IMR-90 (cell line): ENCODE measurements around the gene CFAP52. TPM values are rescaled to one million over a fixed set of nuclear protein-coding genes. Genes with fewer than 3 reads are reported as not detected.

ENCODE experiments used
- ATAC-seq: fragments of 200-7000 bp; cut with Tn5 transposase; 2 replicates; pipeline ENCODE4 v1.9.1; 2020; ENCODE audit warnings: low read depth, mild to moderate bottlenecking, moderate library complexity
- BruUV-seq: library from RNA; stranded (reverse); fragments of 400-500 nt; replicated peaks from 2 replicates; lab custom pipeline; 2021; lab: Mats Ljungman, UMichigan
- CTCF ChIA-PET: fragments of 300-600 bp; formaldehyde crosslinking; extraction: SDS; loops from one replicate; lab custom pipeline; 2021; ENCODE audit warnings: antibody characterized with exemption; lab: Yijun Ruan, JAX
- POLR2A ChIA-PET: fragments of 300-600 bp; sonication (Branson Sonifier 250); formaldehyde crosslinking; loops from one replicate; lab custom pipeline; 2022; ENCODE audit warnings: antibody characterized with exemption; ENCODE audit not compliant: unreplicated experiment; lab: Charles Lee
- DNase-seq: peaks from one replicate; pipeline ENCODE4 v3.0.0; 2013
- H2AFZ ChIP-seq: replicated peaks from 2 replicates; pipeline ENCODE3; 2013; ENCODE audit warnings: low read length, mild to moderate bottlenecking; ENCODE audit not compliant: poor library complexity
- H2AK5ac ChIP-seq: 2 replicates; pipeline ENCODE4 v1.6.1; 2013; ENCODE audit warnings: low read depth, low read length, inconsistent platforms
- H2AK9ac ChIP-seq: replicated peaks from 2 replicates; pipeline ENCODE3; 2013; ENCODE audit warnings: mild to moderate bottlenecking, low read depth, low read length, moderate library complexity; ENCODE audit not compliant: poor library complexity
- H2BK120ac ChIP-seq: 2 replicates; pipeline ENCODE4 v1.6.1; 2013; ENCODE audit warnings: low read depth, low read length, inconsistent platforms
- H2BK15ac ChIP-seq: 3 replicates; pipeline ENCODE4 v1.6.1; 2013; ENCODE audit warnings: low read depth, low read length, inconsistent platforms
- H2BK20ac ChIP-seq: 2 replicates; pipeline ENCODE4 v1.6.1; 2013; ENCODE audit warnings: low read depth, mild to moderate bottlenecking, inconsistent platforms, low read length, moderate library complexity
- H2BK5ac ChIP-seq: 2 replicates; pipeline ENCODE4 v1.6.1; 2013; ENCODE audit warnings: mild to moderate bottlenecking, low read depth, low read length, inconsistent platforms; ENCODE audit not compliant: poor library complexity, severe bottlenecking
- H3K14ac ChIP-seq: replicated peaks from 2 replicates; pipeline ENCODE4 v1.6.1; 2013; ENCODE audit warnings: low read depth, low read length, inconsistent platforms
- H3K18ac ChIP-seq: 2 replicates; pipeline ENCODE4 v1.6.1; 2013; ENCODE audit warnings: low read depth, low read length, control low read depth
- H3K23ac ChIP-seq: 2 replicates; pipeline ENCODE4 v1.6.1; 2013; ENCODE audit warnings: low read depth, low read length, inconsistent platforms
- H3K27ac ChIP-seq: 2 replicates; pipeline ENCODE4 v1.5.1; 2013; ENCODE audit warnings: mild to moderate bottlenecking, control low read depth, low read length; ENCODE audit not compliant: insufficient read depth
- H3K27me3 ChIP-seq: 2 replicates; pipeline ENCODE4 v1.6.1; 2013; ENCODE audit warnings: low read length; ENCODE audit not compliant: control insufficient read depth, insufficient read depth
- H3K36me3 ChIP-seq: 2 replicates; pipeline ENCODE4 v1.6.1; 2013; ENCODE audit warnings: low read length, mixed read lengths; ENCODE audit not compliant: control insufficient read depth, insufficient read depth
- H3K4ac ChIP-seq: 2 replicates; pipeline ENCODE4 v1.6.1; 2013; ENCODE audit warnings: low read depth, low read length, inconsistent platforms
- H3K4me1 ChIP-seq: 2 replicates; pipeline ENCODE4 v1.6.1; 2013; ENCODE audit warnings: low read length, mixed read lengths; ENCODE audit not compliant: control insufficient read depth, insufficient read depth
- H3K4me2 ChIP-seq: 2 replicates; pipeline ENCODE4 v1.6.1; 2013; ENCODE audit warnings: low read depth, mild to moderate bottlenecking, control low read depth, low read length, moderate library complexity
- H3K4me3 ChIP-seq: 2 replicates; pipeline ENCODE4 v1.5.1; 2013; ENCODE audit warnings: low read depth, mild to moderate bottlenecking, control low read depth, low read length, moderate library complexity; ENCODE audit not compliant: insufficient read depth
- H3K56ac ChIP-seq: 2 replicates; pipeline ENCODE4 v1.6.1; 2013; ENCODE audit warnings: low read length, inconsistent platforms; ENCODE audit not compliant: insufficient read depth; ENCODE audit errors: extremely low read depth
- H3K79me1 ChIP-seq, 2 experiments: 2 replicates each; pipeline ENCODE4 v1.6.1; 2013; ENCODE audit warnings: low read length in 2 of 2, inconsistent platforms in 1 of 2, low read depth in 1 of 2
- H3K9ac ChIP-seq: 2 replicates; pipeline ENCODE4 v1.6.1; 2013; ENCODE audit warnings: low read depth, low read length, control low read depth
- H3K9me1 ChIP-seq: 2 replicates; pipeline ENCODE4 v1.6.1; 2013; ENCODE audit warnings: low read length, inconsistent platforms; ENCODE audit not compliant: insufficient read depth
- H3K9me3 ChIP-seq: 2 replicates; pipeline ENCODE4 v1.6.1; 2013; ENCODE audit warnings: low read length; ENCODE audit not compliant: control insufficient read depth, insufficient read depth
- H4K20me1 ChIP-seq: 2 replicates; pipeline ENCODE4 v1.6.1; 2013; ENCODE audit warnings: low read length, inconsistent platforms; ENCODE audit not compliant: insufficient read depth
- H4K5ac ChIP-seq: 2 replicates; pipeline ENCODE4 v1.6.1; 2013; ENCODE audit warnings: mild to moderate bottlenecking, low read depth, low read length, control low read depth
- H4K8ac ChIP-seq, 2 experiments: 2 replicates each; pipeline ENCODE4 v1.6.1; 2013; ENCODE audit warnings: low read depth in 2 of 2, low read length in 2 of 2, control low read depth in 1 of 2, inconsistent platforms in 1 of 2
- H4K91ac ChIP-seq: 2 replicates; pipeline ENCODE4 v1.6.1; 2013; ENCODE audit warnings: low read depth, low read length, inconsistent platforms; ENCODE audit not compliant: insufficient read depth
- BHLHE40 ChIP-seq: fragments of 150-350 bp; IDR thresholded peaks from 2 replicates; pipeline ENCODE4 v1.6.1; 2016; ENCODE audit warnings: mild to moderate bottlenecking, low read depth, low read length
- CEBPB ChIP-seq: IDR thresholded peaks from 2 replicates; pipeline ENCODE4 v1.6.1; 2012; ENCODE audit warnings: low read depth, low read length, improper control_type of control experiment
- CHD1 ChIP-seq: IDR thresholded peaks from 2 replicates; pipeline ENCODE4 v1.6.1; 2012; ENCODE audit warnings: low read depth, low read length, improper control_type of control experiment
- CTCF ChIP-seq: conservative IDR thresholded peaks from 2 replicates; pipeline ENCODE4 v1.5.1; 2012; ENCODE audit warnings: mild to moderate bottlenecking, low read depth, low read length, improper control_type of control experiment
- ELK1 ChIP-seq: fragments of 150-350 bp; IDR thresholded peaks from 2 replicates; pipeline ENCODE4 v1.6.1; 2016; ENCODE audit warnings: low read depth, mild to moderate bottlenecking, low read length, moderate library complexity, borderline replicate concordance
- FOS ChIP-seq: fragments of 150-350 bp; IDR thresholded peaks from 2 replicates; pipeline ENCODE4 v1.6.1; 2016; ENCODE audit warnings: low read depth, low read length
- MAFK ChIP-seq: IDR thresholded peaks from 2 replicates; pipeline ENCODE4 v1.6.1; 2012; ENCODE audit warnings: low read depth, low read length, improper control_type of control experiment
- MAZ ChIP-seq: IDR thresholded peaks from 2 replicates; pipeline ENCODE4 v1.6.1; 2012; ENCODE audit warnings: low read depth, mild to moderate bottlenecking, low read length, improper control_type of control experiment, moderate library complexity, borderline replicate concordance
- MXI1 ChIP-seq: IDR thresholded peaks from 2 replicates; pipeline ENCODE4 v1.6.1; 2012; ENCODE audit warnings: low read depth, mild to moderate bottlenecking, low read length, moderate library complexity, borderline replicate concordance
- NFE2L2 ChIP-seq: fragments of 150-350 bp; IDR thresholded peaks from 2 replicates; pipeline ENCODE4 v1.6.1; 2016; ENCODE audit warnings: low read depth, mild to moderate bottlenecking, low read length
- POLR2A ChIP-seq: IDR thresholded peaks from 2 replicates; pipeline ENCODE4 v1.6.1; 2012; ENCODE audit warnings: mild to moderate bottlenecking, low read depth, low read length
- RAD21 ChIP-seq: IDR thresholded peaks from 2 replicates; pipeline ENCODE4 v1.6.1; 2012; ENCODE audit warnings: low read length, improper control_type of control experiment
- RCOR1 ChIP-seq: IDR thresholded peaks from 2 replicates; pipeline ENCODE4 v1.6.1; 2012; ENCODE audit warnings: mild to moderate bottlenecking, low read length, improper control_type of control experiment; ENCODE audit not compliant: insufficient replicate concordance
- RFX5 ChIP-seq: IDR thresholded peaks from 2 replicates; pipeline ENCODE4 v1.8.0; 2012; ENCODE audit warnings: low read depth, mild to moderate bottlenecking, low read length, moderate library complexity
- SMC3 ChIP-seq: fragments of 150-350 bp; IDR thresholded peaks from 2 replicates; pipeline ENCODE4 v1.6.1; 2016; ENCODE audit warnings: low read depth, mild to moderate bottlenecking, antibody characterized with exemption, low read length, moderate library complexity
- USF2 ChIP-seq: fragments of 150-350 bp; IDR thresholded peaks from 2 replicates; pipeline ENCODE4 v1.6.1; 2017; ENCODE audit warnings: mild to moderate bottlenecking, antibody characterized with exemption, low read length, low read depth
- WGBS, 2 experiments: methylation state at CpG; one replicate each; pipeline versions ENCODE4 v1.1.5 to v1.1.7; 2013; ENCODE audit warnings: missing lambda C conversion rate in 2 of 2; ENCODE audit not compliant: insufficient read length in 1 of 2; ENCODE audit errors: extremely low coverage in 2 of 2; 5-methylcytosine and 5-hydroxymethylcytosine counted together
- dilution Hi-C: fragments of 300-500 bp; cut with HindIII; formaldehyde crosslinking; loops from one replicate; pipeline ENCODE4 v1.14.3; 2018; ENCODE audit warnings: low sequenced_read_pairs; ENCODE audit not compliant: unreplicated experiment
- in situ Hi-C: fragments of 300-500 bp; cut with MboI; formaldehyde crosslinking; loops from 3 replicates; pipeline ENCODE4 v1.14.3; 2019; ENCODE audit warnings: low sequenced_read_pairs, inconsistent platforms, mixed read lengths
- intact Hi-C: fragments of 100-400 bp; cut with micrococcal nuclease; formaldehyde crosslinking; loops from 2 replicates; pipeline ENCODE4 v1.10.0; 2022
- polyA plus RNA-seq, 3 experiments: library from polyadenylated mRNA; depleted of rRNA; stranded (reverse); fragments of >200 nt; gene quantifications; 2 replicates each; pipeline ENCODE4 v1.2.3, GENCODE V29; 2012; ENCODE audit warnings: low replicate concordance in 1 of 3
- total RNA-seq: library from RNA; depleted of rRNA; stranded (reverse); fragments of >200 nt; gene quantifications from 2 replicates; pipeline ENCODE4 v1.2.3, GENCODE V29; 2012

CFAP52 gene
- total and polyA plus RNA-seq, 2 of the 4 experiments (the other 2 are of a cell fraction), result 0.22 TPM; not detected in 1

- ATAC-seq (no peak), DNase-seq (no peak)
- H3K36me3 ChIP-seq, result no peaks in the 10 kb centered on the region
- H2BK20ac ChIP-seq, result no peak overlapping the region
- H2AK5ac ChIP-seq, result no peak overlapping the region
- intact Hi-C loops (loop anchor here (10.0 kb wide), 2 partner anchors 633 to 743 kb away; no protein-coding TSS in a partner anchor), in situ Hi-C loops (loop anchor here (5.0 to 25.0 kb wide), 2 partner anchors 540 to 740 kb away; partner anchors contain the start of gene MFSD6L), dilution Hi-C loops (no loop called here)
- H2BK120ac ChIP-seq, result no peak overlapping the region
- no peak overlapping the region for H3K9ac ChIP-seq
- H3K56ac ChIP-seq, result no peak overlapping the region
- TF ChIP-seq RCOR1 (no peak), CTCF (no peak), CEBPB (no peak), RAD21 (no peak), USF2 (no peak), ELK1 (no peak), CHD1 (no peak), MXI1 (no peak), NFE2L2 (no peak), POLR2A (no peak), FOS (no peak), SMC3 (no peak), RFX5 (no peak), MAFK (no peak), MAZ (no peak), BHLHE40 (no peak)
- WGBS, 2 experiments, result 100% methylated on average over 1 of the region's 3 CpGs; no CpG with 5 or more reads in 1 of the 2 experiments
- H3K9me3 ChIP-seq, result no peaks in the 10 kb centered on the region
- H3K27me3 ChIP-seq, result no peaks in the 10 kb centered on the region
- no peak overlapping the region for H3K4ac ChIP-seq
- no peak overlapping the region for H3K23ac ChIP-seq
- H3K4me3 ChIP-seq, result no peak overlapping the region
- no peaks in the 10 kb centered on the region; a peak in 1 of 4 replicates for H3K79me1 ChIP-seq
- no peaks in the 10 kb centered on the region for H4K20me1 ChIP-seq
- no TSS peak for BruUV-seq
- no peak overlapping the region for H2AFZ ChIP-seq
- H3K4me2 ChIP-seq, result no peak overlapping the region
- H3K9me1 ChIP-seq, result no peaks in the 10 kb centered on the region
- H3K18ac ChIP-seq, result no peak overlapping the region
- no peak overlapping the region for H2BK15ac ChIP-seq
- no peak overlapping the region for H2AK9ac ChIP-seq
- no peak overlapping the region for H3K14ac ChIP-seq
- no peak overlapping the region for H3K27ac ChIP-seq
- CTCF ChIA-PET, result no interaction called here
- no peak overlapping the region for H4K8ac ChIP-seq
- H4K91ac ChIP-seq, result no peak overlapping the region
- no peak overlapping the region for H2BK5ac ChIP-seq
- H4K5ac ChIP-seq, result no peak overlapping the region
- no peaks in the 10 kb centered on the region for H3K4me1 ChIP-seq
- POLR2A ChIA-PET, result no interaction called here
Measured at GRCh38 chr17:9527788-9528187, 48.7 kb upstream of the CFAP52 start.
